Caco-2 (cell line): ENCODE measurements around the gene RPUSD4. TPM values are rescaled to one million over a fixed set of nuclear protein-coding genes. Genes with fewer than 3 reads are reported as not detected.

Experiments used
- BruUV-seq: library from RNA; stranded (reverse); fragments of 400-500 nt; replicated peaks from 2 replicates; lab custom pipeline; 2021; lab: Mats Ljungman, UMichigan
- CTCF ChIA-PET: fragments of 300-600 bp; sonication (Branson Sonifier 250); formaldehyde crosslinking; loops from one replicate; lab custom pipeline; 2022; ENCODE audit warnings: antibody characterized with exemption; lab: Charles Lee
- POLR2A ChIA-PET: fragments of 300-600 bp; sonication (Branson Sonifier 250); formaldehyde crosslinking; loops from one replicate; lab custom pipeline; 2022; ENCODE audit warnings: antibody characterized with exemption; lab: Charles Lee
- DNase-seq, 2 experiments: peaks; one replicate each; pipeline versions ENCODE4 v3.0.0 to v3.0.0-alpha.2; 2020 to 2022
- H3K27me3 ChIP-seq: replicated peaks from 2 replicates; pipeline ENCODE4 v1.6.0; 2011; ENCODE audit warnings: low read length; ENCODE audit not compliant: control insufficient read depth, insufficient read depth
- H3K36me3 ChIP-seq: 2 replicates; pipeline ENCODE4 v1.5.1; 2011; ENCODE audit warnings: low read length; ENCODE audit not compliant: control insufficient read depth, insufficient read depth
- H3K4me1 ChIP-seq: fragments of 250-450 bp; sonication (Bioruptor Pico); 2 replicates; pipeline ENCODE4 v1.5.1; 2020; ENCODE audit warnings: mild to moderate bottlenecking
- H3K4me3 ChIP-seq: 2 replicates; pipeline ENCODE4 v1.5.1; 2011; ENCODE audit warnings: low read depth, mild to moderate bottlenecking, control low read depth, low read length
- H3K9me3 ChIP-seq: fragments of 250-450 bp; sonication (Bioruptor Pico); 2 replicates; pipeline ENCODE4 v1.5.1; 2020; ENCODE audit warnings: mild to moderate bottlenecking, moderate library complexity
- H3K27ac Mint-ChIP-seq: one replicate; pipeline ENCODE4 v1.8.0; 2022; ENCODE audit warnings: mixed read lengths; ENCODE audit not compliant: unreplicated experiment
- H3K27me3 Mint-ChIP-seq: one replicate; pipeline ENCODE4 v1.8.0; 2022; ENCODE audit warnings: mixed read lengths; ENCODE audit not compliant: insufficient read depth, unreplicated experiment
- H3K36me3 Mint-ChIP-seq: one replicate; pipeline ENCODE4 v1.8.0; 2022; ENCODE audit warnings: mild to moderate bottlenecking, mixed read lengths; ENCODE audit not compliant: insufficient read depth, unreplicated experiment
- H3K4me1 Mint-ChIP-seq: one replicate; pipeline ENCODE4 v1.8.0; 2022; ENCODE audit warnings: low read depth, mixed read lengths; ENCODE audit not compliant: unreplicated experiment
- H3K4me3 Mint-ChIP-seq: one replicate; pipeline ENCODE4 v1.8.0; 2022; ENCODE audit warnings: mild to moderate bottlenecking, moderate library complexity, mixed read lengths; ENCODE audit not compliant: unreplicated experiment
- H3K9me3 Mint-ChIP-seq: one replicate; pipeline ENCODE4 v1.8.0; 2022; ENCODE audit warnings: mixed read lengths; ENCODE audit not compliant: unreplicated experiment
- intact Hi-C: fragments of 100-400 bp; cut with micrococcal nuclease; formaldehyde crosslinking; loops from one replicate; pipeline ENCODE4 v1.10.0; 2022; ENCODE audit not compliant: unreplicated experiment
- total RNA-seq: library from RNA; stranded (reverse); gene quantifications from 2 replicates; pipeline ENCODE4 v1.2.3, GENCODE V29; 2022
- TF ChIP-seq, protein P1 (sequence below), 2 experiments: fragments of 200-600 bp in 1 of 2; IDR thresholded peaks; 1 replicate in 1 of 2; 2 replicates in 1 of 2; pipeline versions ENCODE4 v1.5.1 to v1.8.0; 2011 to 2022; ENCODE audit warnings: antibody characterized with exemption in 1 of 2, control low read depth in 1 of 2, inconsistent platforms in 1 of 2, low read depth in 1 of 2, low read length in 1 of 2, mild to moderate bottlenecking in 1 of 2, moderate library complexity in 1 of 2; ENCODE audit not compliant: insufficient read depth in 1 of 2, severe bottlenecking in 1 of 2, unreplicated experiment in 1 of 2

Gene RPUSD4
- total RNA-seq, 1 experiment from 2014 or later, result 74.2 TPM

DNA sequence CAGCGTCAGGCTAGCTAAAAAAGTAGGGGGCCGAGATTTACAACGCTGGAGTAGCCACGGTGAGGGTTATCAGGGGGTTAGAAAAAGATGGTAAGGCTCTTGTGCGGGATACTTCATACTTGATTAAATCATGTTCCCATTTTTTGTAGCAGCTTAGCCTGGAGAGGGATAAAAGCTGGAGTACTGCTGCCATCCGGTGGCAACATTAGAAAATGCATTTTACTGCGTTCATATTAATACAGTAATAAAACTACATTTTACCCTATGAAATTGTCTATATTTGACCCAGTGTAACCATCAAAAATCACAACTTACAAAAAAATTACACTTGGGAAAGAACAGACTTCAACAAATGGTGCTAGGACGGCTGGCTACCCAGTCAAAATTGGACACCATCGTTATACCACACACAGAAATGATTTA is 17.3 kb downstream of the RPUSD4 start:
- 0 out of 2 replicates have a peak, but pooled peaks cover 11% of the 10 kb centered on the region for H3K9me3 ChIP-seq
- Mint-ChIP-seq H3K36me3 (peaks cover 47% of the 10 kb centered on the region), H3K4me3 (no peak overlapping the region), H3K27me3 (no peaks in the 10 kb centered on the region), H3K4me1 (no peaks in the 10 kb centered on the region), H3K9me3 (peaks cover 12% of the 10 kb centered on the region), H3K27ac (no peak overlapping the region)
- ChIA-PET POLR2A (no interaction called here), CTCF (interaction anchor here (0.6 to 2.9 kb wide), 21 partner anchors 17 to 669 kb away, joined by 3 to 31 read pairs (median 4); partner anchors contain the start of genes CDON, FAM118B, HYLS1 and RPUSD4)
- H3K4me1 ChIP-seq, result no peaks in the 10 kb centered on the region
- TF ChIP-seq, protein P1, sequence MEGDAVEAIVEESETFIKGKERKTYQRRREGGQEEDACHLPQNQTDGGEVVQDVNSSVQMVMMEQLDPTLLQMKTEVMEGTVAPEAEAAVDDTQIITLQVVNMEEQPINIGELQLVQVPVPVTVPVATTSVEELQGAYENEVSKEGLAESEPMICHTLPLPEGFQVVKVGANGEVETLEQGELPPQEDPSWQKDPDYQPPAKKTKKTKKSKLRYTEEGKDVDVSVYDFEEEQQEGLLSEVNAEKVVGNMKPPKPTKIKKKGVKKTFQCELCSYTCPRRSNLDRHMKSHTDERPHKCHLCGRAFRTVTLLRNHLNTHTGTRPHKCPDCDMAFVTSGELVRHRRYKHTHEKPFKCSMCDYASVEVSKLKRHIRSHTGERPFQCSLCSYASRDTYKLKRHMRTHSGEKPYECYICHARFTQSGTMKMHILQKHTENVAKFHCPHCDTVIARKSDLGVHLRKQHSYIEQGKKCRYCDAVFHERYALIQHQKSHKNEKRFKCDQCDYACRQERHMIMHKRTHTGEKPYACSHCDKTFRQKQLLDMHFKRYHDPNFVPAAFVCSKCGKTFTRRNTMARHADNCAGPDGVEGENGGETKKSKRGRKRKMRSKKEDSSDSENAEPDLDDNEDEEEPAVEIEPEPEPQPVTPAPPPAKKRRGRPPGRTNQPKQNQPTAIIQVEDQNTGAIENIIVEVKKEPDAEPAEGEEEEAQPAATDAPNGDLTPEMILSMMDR (IDR thresholded peaks at IDR 0.05; ENCODE audit: insufficient read depth in 1 of 2, low read depth in 1 of 2, low read length in 1 of 2, severe bottlenecking in 1 of 2, unreplicated experiment in 1 of 2), result peak; percentile 77 to 97
- peak in 1 of 2 experiments; percentile 71 for DNase-seq
- intact Hi-C loops, result loop anchor here (1.0 to 2.0 kb wide), 5 partner anchors 53 to 271 kb away; no protein-coding TSS in a partner anchor
- no peak overlapping the region for H3K4me3 ChIP-seq
- H3K36me3 ChIP-seq, result peaks cover 22% of the 10 kb centered on the region
- no peaks in the 10 kb centered on the region for H3K27me3 ChIP-seq
- BruUV-seq, result no TSS peak

DNA sequence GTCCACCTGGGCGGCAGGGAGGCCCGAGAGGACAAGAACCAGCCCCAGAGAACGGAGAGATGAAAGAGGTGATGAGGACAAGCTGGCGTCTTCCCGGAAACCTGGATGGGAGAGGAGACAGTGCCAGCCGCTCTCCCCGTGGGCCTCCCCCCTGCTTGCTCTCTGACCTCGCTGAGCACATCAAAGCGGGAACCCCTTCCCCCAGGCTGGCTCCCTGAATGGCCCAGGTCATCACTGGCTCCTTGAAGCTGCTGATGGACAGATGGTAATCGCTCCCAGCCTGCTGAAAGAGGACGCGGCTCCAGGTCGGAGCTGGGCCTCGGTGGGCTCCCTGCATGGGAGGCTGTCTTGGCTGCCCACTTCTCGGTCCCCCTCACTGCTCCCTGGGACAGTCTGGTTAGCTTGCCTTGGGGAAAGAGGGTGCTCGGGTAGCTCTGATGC is 18.4 kb downstream of the RPUSD4 start:
- H3K9me3 ChIP-seq, result 0 out of 2 replicates have a peak, but pooled peaks cover 8% of the 10 kb centered on the region
- BruUV-seq, result no TSS peak
- peaks cover 40% of the 10 kb centered on the region for H3K36me3 Mint-ChIP-seq
- H3K36me3 ChIP-seq, result peaks cover 17% of the 10 kb centered on the region
- no peaks in the 10 kb centered on the region for H3K27me3 ChIP-seq
- intact Hi-C loops, result no loop called here
- no peaks in the 10 kb centered on the region for H3K4me1 Mint-ChIP-seq
- no peaks in the 10 kb centered on the region for H3K4me1 ChIP-seq
- ChIA-PET POLR2A (no interaction called here), CTCF (interaction anchor here (0.9 to 1.8 kb wide), 10 partner anchors 19 to 274 kb away, joined by 3 to 15 read pairs (median 6); partner anchors contain the start of genes CDON, FAM118B and RPUSD4)
- TF ChIP-seq, protein P1 (IDR thresholded peaks at IDR 0.05; ENCODE audit: insufficient read depth in 1 of 2, low read depth in 1 of 2, low read length in 1 of 2, severe bottlenecking in 1 of 2, unreplicated experiment in 1 of 2), result no peak
- no peak overlapping the region for H3K4me3 ChIP-seq
- H3K27me3 Mint-ChIP-seq, result no peaks in the 10 kb centered on the region
- H3K4me3 Mint-ChIP-seq, result no peak overlapping the region
- H3K27ac Mint-ChIP-seq, result no peak overlapping the region
- peaks cover 5% of the 10 kb centered on the region for H3K9me3 Mint-ChIP-seq
- no peak for DNase-seq

DNA sequence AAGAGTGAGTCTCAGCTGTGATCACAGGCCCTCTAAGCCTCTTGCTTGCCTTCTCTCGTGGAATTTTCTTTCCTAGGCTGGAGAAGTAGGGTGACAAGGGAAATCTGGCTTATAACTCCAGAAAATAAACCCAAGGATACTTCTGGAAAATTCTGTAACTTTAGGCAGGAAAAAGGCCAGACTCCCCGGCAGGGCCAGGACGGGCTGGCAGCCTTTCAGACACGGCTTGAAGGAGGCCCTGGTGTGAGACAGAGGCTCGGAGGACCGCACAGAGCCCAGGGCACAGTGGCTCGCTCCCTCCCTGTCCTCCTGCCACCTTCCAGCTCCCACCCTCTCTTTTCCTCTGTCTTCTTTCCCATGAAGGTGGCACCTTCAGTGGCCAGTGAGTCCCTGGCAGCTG is 19.1 kb downstream of the RPUSD4 start:
- Histone ChIP-seq H3K4me3 (no peak overlapping the region), H3K9me3 (0 out of 2 replicates have a peak, but pooled peaks cover under 1% of the 10 kb centered on the region), H3K4me1 (no peaks in the 10 kb centered on the region), H3K27me3 (no peaks in the 10 kb centered on the region), H3K36me3 (peaks cover 11% of the 10 kb centered on the region)
- peaks cover 33% of the 10 kb centered on the region for H3K36me3 Mint-ChIP-seq
- ChIA-PET POLR2A (no interaction called here), CTCF (no interaction called here)
- intact Hi-C loops, result no loop called here
- TF ChIP-seq, protein P1 (IDR thresholded peaks at IDR 0.05; ENCODE audit: insufficient read depth in 1 of 2, low read depth in 1 of 2, low read length in 1 of 2, severe bottlenecking in 1 of 2, unreplicated experiment in 1 of 2), result no peak
- BruUV-seq, result no TSS peak
- no peaks in the 10 kb centered on the region for H3K27me3 Mint-ChIP-seq
- no peaks in the 10 kb centered on the region for H3K4me1 Mint-ChIP-seq
- no peak overlapping the region for H3K4me3 Mint-ChIP-seq
- H3K27ac Mint-ChIP-seq, result no peak overlapping the region
- H3K9me3 Mint-ChIP-seq, result no peaks in the 10 kb centered on the region
- no peak for DNase-seq
